Skin epidermis (tissue), 12 donors: ENCODE measurements around the gene NADK.
A peak's percentile ranks its signal among the peaks of the same experiment; 100 is the strongest.
"Not testable (repeated sequence)": the region's sequence is repeated elsewhere in the genome, so short reads cannot be mapped to it uniquely, and the experiment has no call there.

Experiments used
- H3K27ac ChIP-seq, 21 experiments: fragments of 200-600 bp; sonication (generic) in 11 of 21; one replicate each; pipeline ENCODE4 v1.5.0; 2020; ENCODE audit warnings: mild to moderate bottlenecking in 3 of 21, inconsistent platforms in 2 of 21, moderate library complexity in 2 of 21
- H3K4me3 ChIP-seq, 7 experiments: fragments of 200-600 bp; sonication (generic) in 2 of 7; one replicate each; pipeline ENCODE4 v1.5.0; 2020; ENCODE audit warnings: inconsistent platforms in 2 of 7, mild to moderate bottlenecking in 2 of 7, moderate library complexity in 1 of 7

Gene NADK

DNA sequence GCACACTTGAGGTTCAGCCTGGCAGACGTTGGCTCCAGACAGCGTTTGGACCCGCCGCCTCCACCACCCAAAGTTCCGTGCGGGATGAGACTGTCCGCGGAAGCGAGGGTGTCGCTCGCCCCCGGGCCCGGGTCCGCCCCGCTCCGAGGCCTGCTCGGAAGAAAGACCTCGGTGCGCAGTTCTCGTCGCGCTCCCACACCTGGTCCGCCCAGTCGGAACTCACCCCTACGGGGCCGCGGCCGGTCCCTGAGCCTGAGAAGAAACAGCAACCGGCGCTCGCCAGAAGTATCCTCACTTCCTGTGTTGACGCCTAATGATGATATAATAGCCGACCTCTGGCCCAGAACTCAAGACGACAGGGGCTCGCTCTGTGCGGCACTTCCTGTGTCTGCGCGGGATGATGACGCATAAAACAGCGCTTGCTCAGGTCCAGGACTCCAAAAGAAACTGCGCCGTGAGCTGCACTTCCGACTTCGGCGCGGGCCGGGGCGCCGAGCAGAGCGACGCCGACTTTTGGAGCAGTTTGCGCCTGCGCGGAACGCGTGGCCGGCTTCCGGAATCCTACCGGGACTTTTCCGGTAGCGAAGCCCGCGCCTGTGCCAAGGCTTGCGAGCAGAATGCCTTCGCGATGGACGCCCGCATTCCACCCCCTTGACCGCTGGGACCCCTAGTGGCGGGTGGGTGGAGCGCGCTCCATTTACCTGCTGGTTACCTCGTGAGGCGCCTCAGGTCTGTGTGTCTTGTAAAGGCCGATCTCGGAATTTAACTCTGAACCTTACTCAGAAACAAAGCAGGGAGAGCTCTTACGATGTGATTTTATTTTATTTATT lies 54.0 kb downstream of the NADK start, which contains the start of gene CDK11A:
TSS of gene CDK11A (minus strand) at position 323 of the 830 bp plus-strand sequence. CDS start 1,539 bp downstream, outside the sequence.
- Histone ChIP-seq H3K4me3 (peak within 1 kb of the TSS; percentile 52 to 69 (median 58)), H3K27ac (peak within 1 kb of the TSS; percentile 39 to 93 (median 84))

DNA sequence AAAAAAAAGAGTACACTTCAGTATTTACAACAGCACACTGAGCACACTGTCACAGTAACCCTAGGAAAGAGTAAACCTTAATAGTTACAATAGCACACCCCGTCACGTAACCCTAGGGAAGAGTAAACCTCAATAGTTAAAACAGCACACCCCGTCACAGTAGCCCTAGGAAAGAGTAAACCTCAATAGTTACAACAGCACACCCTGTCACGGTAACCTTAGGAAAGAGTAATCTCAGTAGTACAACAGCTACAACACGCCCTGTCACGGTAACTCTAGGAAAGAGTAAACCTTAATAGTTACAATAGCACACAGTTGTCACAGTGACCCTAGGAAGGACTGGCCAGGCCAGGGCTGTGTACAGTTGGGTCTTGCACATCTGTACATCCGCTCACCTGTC lies 57.1 kb downstream of the NADK start:
- H3K4me3 ChIP-seq = no peak overlapping the region
- H3K27ac ChIP-seq = no peak overlapping the region

DNA sequence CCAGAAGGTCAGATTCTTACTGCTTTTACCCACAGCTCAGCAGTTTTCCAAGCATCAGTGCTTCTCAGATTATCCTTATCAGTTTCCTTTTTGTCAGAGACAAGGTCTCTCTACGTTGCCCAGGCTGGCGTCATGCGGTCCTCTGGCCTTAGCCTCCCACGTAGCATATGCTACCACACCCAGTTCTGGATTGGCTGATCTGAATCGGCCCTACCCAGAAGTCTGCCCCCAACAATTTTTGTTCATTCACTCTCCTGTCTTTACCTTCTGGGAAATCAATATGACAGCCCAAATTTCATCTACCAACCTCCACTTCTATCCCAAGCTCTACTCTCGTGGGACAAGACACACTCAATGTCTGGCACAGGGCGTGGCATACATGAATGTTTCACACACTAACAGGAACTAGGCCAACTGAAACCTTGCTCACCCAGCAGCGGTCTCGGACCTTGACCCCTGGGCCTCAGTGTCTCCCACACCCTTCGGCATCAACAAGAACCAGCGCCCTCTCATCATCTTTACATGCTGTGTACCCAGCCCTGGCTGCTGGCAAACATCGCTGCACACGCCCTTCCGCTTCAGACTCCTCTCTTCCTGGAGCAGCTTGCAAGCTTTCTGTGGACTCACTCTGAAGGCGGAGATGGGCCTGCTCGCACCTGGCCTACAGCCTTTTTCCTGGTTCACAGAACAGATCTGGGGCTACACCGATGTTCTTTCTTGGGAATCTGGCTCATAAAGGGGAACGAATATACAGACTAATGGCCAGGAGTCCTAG lies 63.0 kb downstream of the NADK start:
- H3K4me3 ChIP-seq, H3K27ac ChIP-seq: not testable (repeated sequence)

DNA sequence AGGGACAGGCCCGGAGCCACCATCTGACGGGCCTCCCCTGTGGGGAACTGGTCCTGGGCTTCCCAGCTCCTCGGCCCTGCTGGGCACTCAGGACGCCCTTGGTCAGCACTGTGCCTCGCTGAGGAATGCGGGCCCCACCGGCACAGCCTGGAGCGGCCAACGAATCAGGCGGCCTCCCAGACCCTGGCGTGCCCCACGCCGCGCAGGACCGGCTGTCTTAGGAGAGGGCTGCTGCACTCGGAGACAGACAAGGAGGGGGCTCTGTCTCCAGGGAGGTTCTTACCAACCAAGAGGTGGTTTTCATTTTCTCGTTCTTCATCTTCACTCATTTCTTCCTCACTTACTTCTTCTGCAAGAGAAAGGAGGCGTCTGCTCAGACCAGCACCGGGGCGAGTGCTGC lies 70.4 kb downstream of the NADK start:
- H3K4me3 ChIP-seq, H3K27ac ChIP-seq: not testable (repeated sequence)

DNA sequence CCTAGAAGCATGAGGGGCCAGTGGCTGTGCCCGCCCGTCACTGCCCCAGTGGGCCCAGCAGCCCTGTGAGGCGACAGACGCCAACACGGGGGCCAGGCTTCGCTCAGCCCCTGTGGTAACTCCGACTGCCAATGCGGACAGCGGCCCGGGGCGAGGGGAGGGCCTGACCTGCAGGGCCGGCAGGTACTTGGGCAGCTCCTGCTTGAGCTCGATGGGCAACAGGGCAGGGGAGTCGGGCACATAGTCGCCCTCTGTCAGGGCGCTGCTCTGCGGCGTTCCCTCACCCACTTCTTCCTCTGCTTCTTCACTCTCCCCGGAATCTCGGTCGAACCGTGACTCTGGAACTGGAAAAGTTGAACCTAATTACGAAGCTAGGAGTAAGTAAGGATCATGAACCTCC lies 71.0 kb downstream of the NADK start:
- H3K27ac ChIP-seq, H3K4me3 ChIP-seq: not testable (repeated sequence)

DNA sequence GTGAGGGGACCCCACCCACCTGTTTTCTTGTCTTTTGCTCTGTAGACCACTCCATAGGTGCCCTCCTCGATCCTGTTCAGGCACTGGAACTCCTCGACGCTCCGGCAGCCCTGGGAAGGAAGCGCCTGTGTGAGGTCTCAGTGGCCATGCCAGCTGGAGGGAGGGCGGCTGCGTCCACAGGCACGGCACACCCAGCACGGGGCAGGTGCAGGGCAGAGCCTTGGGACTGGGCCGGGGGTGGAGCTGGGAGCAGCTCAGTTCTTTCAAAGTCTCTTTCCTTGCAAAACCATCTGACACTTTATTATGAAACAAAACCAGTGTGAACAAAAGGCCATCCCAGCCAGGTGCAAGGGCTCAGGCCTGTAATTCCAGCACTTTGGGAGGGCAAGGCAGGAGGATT lies 72.6 kb downstream of the NADK start:
- not testable (repeated sequence) for H3K4me3 ChIP-seq, H3K27ac ChIP-seq

DNA sequence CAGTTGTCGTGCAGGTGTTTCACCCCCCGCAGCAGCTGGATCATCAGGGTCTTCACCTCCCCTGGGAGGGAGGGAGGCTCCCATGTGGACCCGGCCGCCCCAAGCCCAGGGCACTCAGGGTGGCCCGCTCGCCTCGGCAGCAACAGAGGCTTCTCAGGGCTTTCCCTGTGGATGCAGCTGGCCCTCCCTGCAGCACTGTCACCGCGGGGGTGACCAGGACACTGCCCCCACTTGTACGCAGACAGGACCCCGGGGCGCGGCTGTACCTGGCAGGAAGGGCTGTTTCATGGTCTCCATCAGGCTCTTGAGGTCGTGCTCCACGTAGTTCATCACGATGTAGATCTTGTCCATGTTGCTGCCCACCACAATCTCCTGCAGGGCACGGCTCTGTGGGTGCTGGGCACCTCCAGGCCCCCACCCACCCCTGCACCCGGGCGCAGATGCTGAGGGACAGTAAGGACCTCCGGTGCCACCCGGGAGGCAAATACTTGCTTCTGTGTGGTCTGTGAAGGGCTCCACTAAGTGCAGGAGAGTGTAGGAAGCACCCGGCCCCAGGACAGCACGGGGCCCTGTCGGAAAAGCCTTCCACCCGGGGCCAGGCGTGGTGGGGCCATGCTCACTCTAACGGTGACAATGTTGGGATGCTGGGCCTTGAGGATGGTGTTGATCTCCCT lies 73.8 kb downstream of the NADK start:
- not testable (repeated sequence) for H3K4me3 ChIP-seq, H3K27ac ChIP-seq

DNA sequence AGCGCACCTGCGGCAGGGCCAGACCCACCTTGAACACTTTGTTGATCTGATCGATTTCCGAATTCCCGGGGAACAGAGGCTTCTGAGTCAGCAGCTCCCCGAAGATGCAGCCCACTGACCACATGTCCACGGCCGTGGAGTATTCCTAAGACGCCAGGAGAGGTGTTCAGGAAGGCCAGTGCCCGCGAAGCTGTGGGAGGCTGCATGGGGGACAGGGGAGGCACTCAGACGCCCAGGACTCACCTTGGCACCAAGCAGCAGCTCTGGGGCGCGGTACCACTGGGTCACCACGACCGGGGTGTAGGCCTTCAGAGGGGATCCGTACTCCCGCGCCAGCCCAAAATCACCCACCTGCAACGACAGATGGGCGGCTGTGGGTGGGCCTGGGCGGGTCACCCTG lies 74.5 kb downstream of the NADK start:
- H3K27ac ChIP-seq = no peak overlapping the region
- no peak overlapping the region for H3K4me3 ChIP-seq

DNA sequence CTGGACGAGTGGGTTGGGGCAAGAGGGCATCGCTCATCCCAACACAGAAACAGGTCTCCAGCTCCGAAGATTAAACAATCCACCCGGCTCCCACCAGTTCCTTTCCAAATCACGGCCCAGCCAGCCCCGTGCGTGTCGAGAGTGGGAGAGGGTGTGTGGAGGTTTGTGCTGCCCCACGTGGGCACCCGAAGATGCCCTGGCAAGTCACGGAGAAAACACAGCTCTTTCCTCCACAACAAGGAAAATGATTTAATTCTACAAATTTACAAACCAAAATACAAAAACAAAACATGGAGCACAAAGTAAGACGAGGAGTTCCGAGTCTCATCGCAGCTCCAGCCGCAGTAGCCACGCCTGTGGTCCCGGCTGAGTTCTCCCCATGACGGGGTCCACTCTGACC lies 75.8 kb downstream of the NADK start:
- not testable (repeated sequence) for H3K4me3 ChIP-seq, H3K27ac ChIP-seq
